Measurements from ENCODE around the gene ARFGAP3. TPM values are rescaled to one million over a fixed set of nuclear protein-coding genes. Genes with fewer than 3 reads are reported as not detected.
"Not testable (repeated sequence)": the region's sequence is repeated elsewhere in the genome, so short reads cannot be mapped to it uniquely, and the experiment has no call there.

ARFGAP3 gene
- total RNA-seq, 2 donors from 2014 or later, result 32.0 to 32.8 TPM

- H3K4me1 Mint-ChIP-seq, result no peaks in the 10 kb centered on the region
- H3K36me3 Mint-ChIP-seq (ENCODE audit: low read depth), result peaks cover 22% of the 10 kb centered on the region
- H3K9me3 Mint-ChIP-seq, result no peaks in the 10 kb centered on the region
- no peak for ATAC-seq (replicated peaks)
- H3K27me3 Mint-ChIP-seq, result no peaks in the 10 kb centered on the region
- no peak overlapping the region for H3K27ac Mint-ChIP-seq
- H3K4me3 Mint-ChIP-seq, result no peak overlapping the region
Observed at GRCh38 chr22:42792909-42793847, 63.9 kb downstream of the ARFGAP3 start.

DNA sequence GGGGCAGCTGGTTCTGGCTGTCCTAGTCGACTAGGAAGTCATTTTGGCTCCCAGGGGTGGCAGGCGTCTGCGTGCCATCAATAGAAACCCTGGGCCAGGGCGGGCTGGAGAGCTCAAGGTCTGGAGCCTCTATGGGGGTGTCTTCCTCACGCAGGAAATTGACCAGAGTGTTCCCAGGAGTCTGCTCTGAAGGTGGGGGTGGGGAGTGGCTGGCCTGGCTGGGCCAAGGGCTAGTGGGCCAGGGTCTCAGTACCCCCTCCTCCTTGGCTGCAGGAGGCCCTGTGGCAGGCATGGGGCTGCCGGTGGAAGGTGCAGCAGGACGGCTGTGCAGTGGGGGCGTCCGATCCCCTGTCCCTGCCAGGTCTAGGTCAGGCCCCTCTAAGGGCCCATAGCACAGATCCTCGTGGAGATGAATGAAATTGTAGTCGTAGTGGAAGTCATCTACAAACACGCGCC, 64.6 kb downstream of the ARFGAP3 start:
- Mint-ChIP-seq H3K4me3 (no peak overlapping the region), H3K9me3 (no peaks in the 10 kb centered on the region)
- no peak for ATAC-seq (replicated peaks)

DNA sequence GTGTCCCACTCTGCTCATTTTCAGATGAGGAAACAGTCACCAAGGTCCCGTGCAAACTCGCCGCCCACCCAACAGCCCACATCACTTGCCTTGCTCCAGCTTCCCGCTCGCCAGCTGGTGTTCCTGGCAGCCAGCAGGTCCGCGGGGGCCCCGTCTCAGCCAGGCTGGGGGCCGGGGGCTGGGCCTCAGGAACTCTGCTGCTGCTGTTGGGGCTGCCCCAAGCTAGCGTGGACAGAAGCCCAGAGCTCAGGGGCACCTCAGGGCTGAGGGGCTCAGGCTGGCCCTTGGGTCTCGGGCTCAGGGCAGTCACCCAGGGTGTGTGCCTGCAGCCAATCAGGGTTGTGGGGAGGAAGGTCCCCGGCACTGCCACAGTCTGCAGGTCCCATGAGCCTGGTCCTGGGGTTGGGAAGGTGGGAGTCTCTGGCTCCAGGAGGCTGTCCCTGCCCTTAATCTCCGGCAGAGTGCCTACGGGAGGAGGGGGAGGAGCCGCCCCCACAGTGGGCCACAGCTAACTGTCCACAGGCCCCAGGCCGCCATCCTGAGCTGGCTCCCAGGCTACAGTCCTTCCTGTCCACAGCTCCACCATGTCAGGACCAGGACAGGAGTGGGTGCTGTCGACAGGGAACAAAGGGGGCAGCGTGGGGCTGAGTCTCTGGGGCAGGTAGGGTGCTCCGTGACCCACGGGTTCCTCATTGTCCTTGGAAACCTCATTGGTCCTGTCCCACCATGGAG, 65.2 kb downstream of the ARFGAP3 start:
- peaks cover 9% of the 10 kb centered on the region for H3K36me3 Mint-ChIP-seq (ENCODE audit: low read depth)
- H3K27ac Mint-ChIP-seq, result no peak overlapping the region
- H3K4me1 Mint-ChIP-seq, result no peaks in the 10 kb centered on the region

More for the DNA sequence above, 64.6 kb downstream of the ARFGAP3 start:
- no peaks in the 10 kb centered on the region for H3K4me1 Mint-ChIP-seq
- no peaks in the 10 kb centered on the region for H3K27me3 Mint-ChIP-seq
- H3K36me3 Mint-ChIP-seq (ENCODE audit: low read depth), result peaks cover 15% of the 10 kb centered on the region
- H3K27ac Mint-ChIP-seq, result no peak overlapping the region

DNA sequence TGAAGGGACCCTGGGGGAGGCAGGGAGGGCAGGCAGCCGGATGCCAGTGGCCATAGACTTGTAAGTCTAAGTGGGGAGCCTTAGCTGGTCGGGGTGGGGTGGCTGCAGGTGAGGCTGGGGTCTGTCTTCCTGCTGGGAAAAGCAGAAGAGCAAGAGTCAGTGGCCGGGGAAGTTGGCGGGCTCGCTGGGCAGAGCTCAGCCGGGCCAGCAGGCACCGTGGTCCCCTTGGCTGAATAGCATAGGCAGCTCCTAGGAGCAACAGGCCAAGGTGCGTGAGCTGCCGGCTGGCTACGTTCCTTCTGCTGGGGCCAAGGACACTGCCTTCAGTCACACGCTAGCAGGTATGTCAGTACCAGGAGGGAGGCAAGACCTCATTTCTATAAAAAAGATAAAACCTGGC, 68.6 kb downstream of the ARFGAP3 start:
- Mint-ChIP-seq H3K27ac (no peak overlapping the region), H3K36me3 (ENCODE audit: low read depth) (no peaks in the 10 kb centered on the region), H3K4me1 (no peaks in the 10 kb centered on the region), H3K27me3 (no peaks in the 10 kb centered on the region), H3K4me3 (no peak overlapping the region), H3K9me3 (no peaks in the 10 kb centered on the region)
- no peak for ATAC-seq (replicated peaks)

More for the DNA sequence above, 65.2 kb downstream of the ARFGAP3 start:
- no peaks in the 10 kb centered on the region for H3K9me3 Mint-ChIP-seq
- H3K27me3 Mint-ChIP-seq, result no peaks in the 10 kb centered on the region
- no peak for ATAC-seq (replicated peaks)
- no peak overlapping the region for H3K4me3 Mint-ChIP-seq

DNA sequence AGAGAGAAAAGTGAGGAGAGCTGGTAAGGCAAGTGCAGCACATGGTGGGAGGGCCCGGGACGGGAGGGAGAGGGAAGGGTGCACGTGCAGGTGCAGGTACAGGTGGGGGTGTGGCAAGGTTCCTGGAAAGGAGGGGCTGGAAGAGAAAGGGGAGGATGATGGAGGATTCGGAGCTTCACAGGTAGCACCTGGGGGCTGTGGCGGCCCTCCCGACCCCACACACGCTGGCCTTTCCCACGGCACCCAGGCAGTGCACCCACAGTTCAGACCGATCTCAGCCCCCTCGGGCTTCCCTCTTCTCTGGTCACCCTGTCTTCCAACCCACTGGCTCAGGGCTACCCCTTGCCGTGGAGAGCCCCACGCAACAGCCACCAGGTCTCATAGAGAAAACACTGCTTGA, 69.1 kb downstream of the ARFGAP3 start:
- peak overlapping the region; percentile 28 for H3K27ac Mint-ChIP-seq
- H3K36me3 Mint-ChIP-seq (ENCODE audit: low read depth), result no peaks in the 10 kb centered on the region
- no peaks in the 10 kb centered on the region for H3K9me3 Mint-ChIP-seq
- no peaks in the 10 kb centered on the region for H3K27me3 Mint-ChIP-seq
- H3K4me3 Mint-ChIP-seq, result no peak overlapping the region
- ATAC-seq (replicated peaks), result no peak
- no peaks in the 10 kb centered on the region for H3K4me1 Mint-ChIP-seq

DNA sequence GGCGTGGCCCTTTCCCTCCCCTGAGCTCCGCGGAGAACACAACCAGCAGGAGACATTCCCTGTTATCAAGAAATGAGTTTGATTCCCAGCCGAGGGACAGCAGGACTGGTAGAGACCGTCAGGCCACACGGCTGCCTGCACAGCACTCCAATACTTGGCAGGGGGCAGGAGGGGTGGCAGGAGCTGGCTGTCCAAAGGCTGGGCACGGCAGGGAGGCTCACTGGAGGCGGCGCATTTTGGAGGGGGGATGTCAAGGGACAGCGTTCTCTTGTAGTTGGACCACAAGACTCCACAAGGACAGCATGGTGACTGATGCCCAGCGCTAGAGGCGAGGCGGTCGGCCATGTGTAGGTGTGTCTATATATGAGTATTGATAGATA, 69.7 kb downstream of the ARFGAP3 start:
- Mint-ChIP-seq H3K36me3 (ENCODE audit: low read depth) (no peaks in the 10 kb centered on the region), H3K27ac (peak overlapping the region; percentile 28), H3K27me3 (no peaks in the 10 kb centered on the region), H3K4me1 (no peaks in the 10 kb centered on the region), H3K9me3 (no peaks in the 10 kb centered on the region), H3K4me3 (no peak overlapping the region)
- ATAC-seq (replicated peaks), result no peak

- H3K36me3 Mint-ChIP-seq (ENCODE audit: low read depth), result no peaks in the 10 kb centered on the region
- no peaks in the 10 kb centered on the region for H3K9me3 Mint-ChIP-seq
- ATAC-seq (replicated peaks), result no peak
- no peak overlapping the region for H3K27ac Mint-ChIP-seq
- H3K27me3 Mint-ChIP-seq, result no peaks in the 10 kb centered on the region
- no peak overlapping the region for H3K4me3 Mint-ChIP-seq
- H3K4me1 Mint-ChIP-seq, result no peaks in the 10 kb centered on the region
Observed at GRCh38 chr22:42786606-42787356, 70.3 kb downstream of the ARFGAP3 start.

- no peaks in the 10 kb centered on the region for H3K27me3 Mint-ChIP-seq
- no peaks in the 10 kb centered on the region for H3K9me3 Mint-ChIP-seq
- no peak overlapping the region for H3K4me3 Mint-ChIP-seq
- no peaks in the 10 kb centered on the region for H3K36me3 Mint-ChIP-seq (ENCODE audit: low read depth)
- H3K4me1 Mint-ChIP-seq, result no peaks in the 10 kb centered on the region
- no peak overlapping the region for H3K27ac Mint-ChIP-seq
- no peak for ATAC-seq (replicated peaks)
Observed at GRCh38 chr22:42785706-42786499, 71.2 kb downstream of the ARFGAP3 start.

- not testable (repeated sequence) for H3K27me3 Mint-ChIP-seq; ATAC-seq (replicated peaks); H3K9me3 Mint-ChIP-seq; H3K4me3 Mint-ChIP-seq; H3K4me1 Mint-ChIP-seq; H3K36me3 Mint-ChIP-seq (ENCODE audit: low read depth); H3K27ac Mint-ChIP-seq
Observed at GRCh38 chr22:42782306-42782705, 74.8 kb downstream of the ARFGAP3 start.

- Mint-ChIP-seq H3K27ac (no peak overlapping the region), H3K9me3 (no peaks in the 10 kb centered on the region), H3K4me1 (no peaks in the 10 kb centered on the region), H3K4me3 (no peak overlapping the region), H3K36me3 (ENCODE audit: low read depth) (no peaks in the 10 kb centered on the region), H3K27me3 (no peaks in the 10 kb centered on the region)
- ATAC-seq (replicated peaks), result peak; percentile 77
Observed at GRCh38 chr22:42780070-42780540, 77.0 kb downstream of the ARFGAP3 start.

GRCh38 chr22:42777126-42777525, 79.9 kb downstream of the ARFGAP3 start:
- no peaks in the 10 kb centered on the region for H3K27me3 Mint-ChIP-seq
- ATAC-seq (replicated peaks), result no peak

GRCh38 chr22:42773167-42773566, 83.9 kb downstream of the ARFGAP3 start:
- no peak overlapping the region for H3K4me3 Mint-ChIP-seq
- no peak for ATAC-seq (replicated peaks)
- no peaks in the 10 kb centered on the region for H3K4me1 Mint-ChIP-seq
- H3K27ac Mint-ChIP-seq, result no peak overlapping the region
- no peaks in the 10 kb centered on the region for H3K9me3 Mint-ChIP-seq
- no peaks in the 10 kb centered on the region for H3K36me3 Mint-ChIP-seq (ENCODE audit: low read depth)
- peaks cover under 1% of the 10 kb centered on the region for H3K27me3 Mint-ChIP-seq

More at GRCh38 chr22:42777126-42777525, 79.9 kb downstream of the ARFGAP3 start:
- no peak overlapping the region for H3K4me3 Mint-ChIP-seq
- H3K36me3 Mint-ChIP-seq (ENCODE audit: low read depth), result no peaks in the 10 kb centered on the region
- no peak overlapping the region for H3K27ac Mint-ChIP-seq
- no peaks in the 10 kb centered on the region for H3K4me1 Mint-ChIP-seq
- no peaks in the 10 kb centered on the region for H3K9me3 Mint-ChIP-seq

- ATAC-seq (replicated peaks), result no peak
- no peaks in the 10 kb centered on the region for H3K4me1 Mint-ChIP-seq
- no peaks in the 10 kb centered on the region for H3K9me3 Mint-ChIP-seq
- no peak overlapping the region for H3K27ac Mint-ChIP-seq
- no peak overlapping the region for H3K4me3 Mint-ChIP-seq
- H3K27me3 Mint-ChIP-seq, result peaks cover 4% of the 10 kb centered on the region
- no peaks in the 10 kb centered on the region for H3K36me3 Mint-ChIP-seq (ENCODE audit: low read depth)
Observed at GRCh38 chr22:42772647-42773046, 84.4 kb downstream of the ARFGAP3 start.

All from activated T-helper 17 cell treated with anti-CD3 and anti-CD28 coated beads, Interleukin-2, amount 50 U/mL, for 72 hours (primary cell).